Mammary epithelial cell (primary cell): ENCODE data around the gene HOXD4.

ENCODE experiments used
- CTCF ChIP-seq, 2 donors: IDR thresholded peaks in 1 of 2; conservative IDR thresholded peaks in 1 of 2; 2 replicates each; pipeline ENCODE4 v1.5.1; 2011 to 2012; ENCODE audit warnings: inconsistent platforms in 2 of 2, low read length in 2 of 2, mild to moderate bottlenecking in 2 of 2, control low read depth in 1 of 2, low read depth in 1 of 2; ENCODE audit not compliant: insufficient read depth in 1 of 2; ENCODE audit errors: extremely low read depth in 1 of 2
- EZH2 ChIP-seq: IDR thresholded peaks from 2 replicates; pipeline ENCODE4 v1.6.1; 2012; ENCODE audit warnings: low read length, inconsistent platforms, borderline replicate concordance

GRCh38 chr2:176120364-176121189, 30.8 kb upstream of the HOXD4 start:
- TF ChIP-seq CTCF (conservative IDR thresholded peaks at IDR 0.05 in 1 of 2, IDR thresholded peaks at IDR 0.05 in 1 of 2; ENCODE audit: extremely low read depth in 1 of 2, insufficient read depth in 1 of 2, low read depth in 1 of 2, low read length in 2 of 2) (no peak), EZH2 (no peak)
